GM12865 (cell line): ENCODE measurements around the gene SUGCT.
"Not testable (repeated sequence)": the region's sequence is repeated elsewhere in the genome, so short reads cannot be mapped to it uniquely, and the experiment has no call there.

Experiments
- DNase-seq: peaks from one replicate; pipeline ENCODE4 v3.0.0; 2010; ENCODE audit warnings: low read depth
- H3K4me3 ChIP-seq: 2 replicates; pipeline ENCODE4 v1.5.1; 2011; ENCODE audit warnings: mild to moderate bottlenecking, low read depth, low read length, control low read depth
- CTCF ChIP-seq: IDR thresholded peaks from 2 replicates; pipeline ENCODE4 v1.5.1; 2011; ENCODE audit warnings: low read length, control low read depth, low read depth, inconsistent platforms; ENCODE audit not compliant: insufficient read depth; ENCODE audit errors: missing control alignments

SUGCT gene

GRCh38 chr7:40098810-40099209, 36.0 kb upstream of the SUGCT start:
- no peak for DNase-seq
- H3K4me3 ChIP-seq, result no peak overlapping the region
- no peak for TF ChIP-seq CTCF

GRCh38 chr7:40099837-40100236, 35.0 kb upstream of the SUGCT start:
- TF ChIP-seq CTCF, result no peak
- no peak for DNase-seq
- no peak overlapping the region for H3K4me3 ChIP-seq

GRCh38 chr7:40101201-40101600, 33.6 kb upstream of the SUGCT start:
- TF ChIP-seq CTCF, result no peak
- DNase-seq, result no peak
- H3K4me3 ChIP-seq, result no peak overlapping the region

- H3K4me3 ChIP-seq, result no peak overlapping the region
- TF ChIP-seq CTCF, result no peak
- no peak for DNase-seq
Observed at GRCh38 chr7:40102897-40103296, 31.9 kb upstream of the SUGCT start.

GRCh38 chr7:40105879-40106473, 28.8 kb upstream of the SUGCT start:
- DNase-seq, result no peak
- no peak overlapping the region for H3K4me3 ChIP-seq
- no peak for TF ChIP-seq CTCF

- TF ChIP-seq CTCF, result no peak
- DNase-seq, result no peak
- no peak overlapping the region for H3K4me3 ChIP-seq
Observed at GRCh38 chr7:40115936-40116335, 18.9 kb upstream of the SUGCT start.

GRCh38 chr7:40117199-40117598, 17.6 kb upstream of the SUGCT start:
- not testable (repeated sequence) for DNase-seq, H3K4me3 ChIP-seq

GRCh38 chr7:40118201-40118600, 16.6 kb upstream of the SUGCT start:
- not testable (repeated sequence) for DNase-seq

More at GRCh38 chr7:40118201-40118600, 16.6 kb upstream of the SUGCT start:
- H3K4me3 ChIP-seq, result not testable (repeated sequence)
